ENCODE results near the gene TMTC3. TPM values are rescaled to one million over a fixed set of nuclear protein-coding genes. Genes with fewer than 3 reads are reported as not detected.

TMTC3 gene
- total and polyA plus RNA-seq, 3 experiments from 2014 or later: 1.8 to 10.1 (median 7.7) TPM

- Histone ChIP-seq H3K27me3 (ENCODE audit: insufficient read depth, low read length, poor library complexity, severe bottlenecking) (no peaks in the 10 kb centered on the region), H3K4me3 (ENCODE audit: low read length) (no peak overlapping the region), H3K27ac (ENCODE audit: low read depth, low read length) (no peak overlapping the region), H3K9me3 (ENCODE audit: low read length) (no peaks in the 10 kb centered on the region), H3K4me1 (ENCODE audit: insufficient read depth, low read length) (peaks cover 19% of the 10 kb centered on the region), H3K36me3 (ENCODE audit: insufficient read depth, low read length) (no peaks in the 10 kb centered on the region)
- Mint-ChIP-seq H3K27ac (peak overlapping the region in 1 of 8 donors; percentile 56), H3K27me3 (no peaks in the 10 kb centered on the region), H3K4me1 (peaks cover 44 to 79% (median 70%) of the 10 kb centered on the region in 3 donors), H3K9me3 (no peaks in the 10 kb centered on the region), H3K36me3 (peaks cover 0 to 32% (median 5%) of the 10 kb centered on the region in 3 donors), H3K4me3 (peak overlapping the region in 1 of 7 donors; percentile 70)
- ChIA-PET CTCF (no interaction called here), POLR2A (no interaction called here)
- no peak for DNase-seq
Measured at GRCh38 chr12:88145567-88146505, 3.7 kb downstream of the TMTC3 start.

- H3K36me3 Mint-ChIP-seq: peaks cover 0 to 35% (median 9%) of the 10 kb centered on the region in 3 donors
- no peak overlapping the region for H3K4me3 Mint-ChIP-seq
- no peak overlapping the region for H3K27ac ChIP-seq (ENCODE audit: low read depth, low read length)
- H3K9me3 Mint-ChIP-seq: no peaks in the 10 kb centered on the region
- no peaks in the 10 kb centered on the region for H3K36me3 ChIP-seq (ENCODE audit: insufficient read depth, low read length)
- peaks cover 26 to 56% (median 49%) of the 10 kb centered on the region in 3 donors for H3K4me1 Mint-ChIP-seq
- no peak overlapping the region for H3K4me3 ChIP-seq (ENCODE audit: low read length)
- DNase-seq: no peak
- no peaks in the 10 kb centered on the region for H3K9me3 ChIP-seq (ENCODE audit: low read length)
- no peaks in the 10 kb centered on the region for H3K27me3 Mint-ChIP-seq
- CTCF ChIA-PET: no interaction called here
- no peaks in the 10 kb centered on the region for H3K27me3 ChIP-seq (ENCODE audit: insufficient read depth, low read length, poor library complexity, severe bottlenecking)
- no peak overlapping the region for H3K27ac Mint-ChIP-seq
- POLR2A ChIA-PET: no interaction called here
- no peaks in the 10 kb centered on the region for H3K4me1 ChIP-seq (ENCODE audit: insufficient read depth, low read length)
Measured at GRCh38 chr12:88150063-88150462, 8.0 kb downstream of the TMTC3 start.

DNA sequence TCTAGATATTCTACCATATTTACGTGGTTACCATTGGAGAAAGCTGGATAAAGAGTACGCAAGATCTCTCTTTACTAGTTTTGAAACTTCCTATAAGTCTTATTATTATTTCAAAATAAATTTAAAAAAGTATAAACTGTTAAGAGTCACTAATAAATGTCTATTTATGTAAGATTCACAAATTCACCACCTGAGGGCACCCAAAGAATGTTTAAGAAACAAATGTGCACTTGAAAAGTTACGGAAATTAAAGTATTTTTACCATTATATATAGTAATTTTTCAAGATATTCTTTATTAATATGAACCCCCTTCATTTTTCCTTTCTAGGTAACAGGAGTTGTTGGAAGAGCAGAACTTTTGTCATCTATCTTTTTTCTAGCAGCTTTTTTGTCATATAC lies 11.9 kb downstream of the TMTC3 start:
- Histone ChIP-seq H3K36me3 (ENCODE audit: insufficient read depth, low read length) (no peaks in the 10 kb centered on the region), H3K4me1 (ENCODE audit: insufficient read depth, low read length) (no peaks in the 10 kb centered on the region), H3K27ac (ENCODE audit: low read depth, low read length) (no peak overlapping the region), H3K27me3 (ENCODE audit: insufficient read depth, low read length, poor library complexity, severe bottlenecking) (no peaks in the 10 kb centered on the region), H3K9me3 (ENCODE audit: low read length) (no peaks in the 10 kb centered on the region), H3K4me3 (ENCODE audit: low read length) (no peak overlapping the region)
- POLR2A ChIA-PET: no interaction called here
- Mint-ChIP-seq H3K27me3 (no peaks in the 10 kb centered on the region), H3K4me3 (no peak overlapping the region), H3K9me3 (no peaks in the 10 kb centered on the region), H3K36me3 (peaks cover 0 to 48% (median 9%) of the 10 kb centered on the region in 3 donors), H3K27ac (no peak overlapping the region), H3K4me1 (peaks cover 11 to 30% (median 28%) of the 10 kb centered on the region in 3 donors)
- DNase-seq: no peak
- CTCF ChIA-PET: no interaction called here

DNA sequence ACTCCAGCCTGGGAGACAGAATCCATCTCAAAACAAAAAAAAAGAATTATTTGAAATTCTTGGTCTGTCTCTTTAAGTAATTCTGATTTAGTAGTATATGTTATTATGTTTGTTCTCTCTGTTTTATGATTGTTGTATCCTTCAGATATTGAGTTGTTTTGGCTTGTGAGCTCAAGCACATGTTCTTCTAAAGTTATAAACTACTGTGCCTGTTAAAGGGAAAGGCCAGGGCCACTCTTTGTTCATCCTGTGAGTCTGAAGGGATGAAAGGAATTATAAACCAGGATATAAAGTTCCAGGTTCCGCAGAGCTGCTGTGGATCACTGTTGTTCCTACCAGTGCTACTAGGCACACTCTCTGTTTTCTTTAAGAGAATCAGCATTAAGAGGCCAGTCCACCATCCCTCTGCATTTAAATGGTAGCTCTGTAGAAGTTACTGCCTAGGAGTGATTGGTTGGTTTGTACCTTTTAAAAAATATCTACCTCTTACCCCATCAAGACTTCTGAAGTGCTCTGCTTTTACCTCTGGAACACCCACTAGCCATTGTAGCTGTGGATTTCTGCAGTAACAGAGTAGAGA lies 14.1 kb downstream of the TMTC3 start:
- Histone ChIP-seq H3K27me3 (ENCODE audit: insufficient read depth, low read length, poor library complexity, severe bottlenecking) (no peaks in the 10 kb centered on the region), H3K27ac (ENCODE audit: low read depth, low read length) (no peak overlapping the region), H3K9me3 (ENCODE audit: low read length) (no peaks in the 10 kb centered on the region), H3K4me1 (ENCODE audit: insufficient read depth, low read length) (no peaks in the 10 kb centered on the region), H3K36me3 (ENCODE audit: insufficient read depth, low read length) (no peaks in the 10 kb centered on the region), H3K4me3 (ENCODE audit: low read length) (no peak overlapping the region)
- no peak for DNase-seq
- Mint-ChIP-seq H3K27me3 (no peaks in the 10 kb centered on the region), H3K4me1 (peaks cover 7 to 18% (median 15%) of the 10 kb centered on the region in 3 donors), H3K9me3 (no peaks in the 10 kb centered on the region), H3K4me3 (no peak overlapping the region), H3K27ac (peak overlapping the region in 1 of 8 donors; percentile 16), H3K36me3 (peaks cover 0 to 44% (median 8%) of the 10 kb centered on the region in 3 donors)
- ChIA-PET CTCF (no interaction called here), POLR2A (no interaction called here)

GRCh38 chr12:88163371-88163770 lies 21.3 kb downstream of the TMTC3 start:
- H3K4me3 ChIP-seq (ENCODE audit: low read length): no peak overlapping the region
- no peak for DNase-seq
- no peaks in the 10 kb centered on the region for H3K4me1 ChIP-seq (ENCODE audit: insufficient read depth, low read length)
- no peaks in the 10 kb centered on the region for H3K27me3 ChIP-seq (ENCODE audit: insufficient read depth, low read length, poor library complexity, severe bottlenecking)
- Mint-ChIP-seq H3K9me3 (no peaks in the 10 kb centered on the region), H3K27me3 (no peaks in the 10 kb centered on the region), H3K27ac (peak overlapping the region in 2 of 8 donors; percentile 30 to 42), H3K36me3 (peaks cover 12 to 62% (median 32%) of the 10 kb centered on the region in 3 donors), H3K4me1 (no peaks in the 10 kb centered on the region), H3K4me3 (no peak overlapping the region)
- POLR2A ChIA-PET: no interaction called here
- no peak overlapping the region for H3K27ac ChIP-seq (ENCODE audit: low read depth, low read length)
- H3K36me3 ChIP-seq (ENCODE audit: insufficient read depth, low read length): peaks cover 9% of the 10 kb centered on the region
- CTCF ChIA-PET: interaction anchor here (1.0 kb wide), 1 partner anchor 14 kb away, joined by 3 read pairs; no protein-coding TSS in a partner anchor
- no peaks in the 10 kb centered on the region for H3K9me3 ChIP-seq (ENCODE audit: low read length)

DNA sequence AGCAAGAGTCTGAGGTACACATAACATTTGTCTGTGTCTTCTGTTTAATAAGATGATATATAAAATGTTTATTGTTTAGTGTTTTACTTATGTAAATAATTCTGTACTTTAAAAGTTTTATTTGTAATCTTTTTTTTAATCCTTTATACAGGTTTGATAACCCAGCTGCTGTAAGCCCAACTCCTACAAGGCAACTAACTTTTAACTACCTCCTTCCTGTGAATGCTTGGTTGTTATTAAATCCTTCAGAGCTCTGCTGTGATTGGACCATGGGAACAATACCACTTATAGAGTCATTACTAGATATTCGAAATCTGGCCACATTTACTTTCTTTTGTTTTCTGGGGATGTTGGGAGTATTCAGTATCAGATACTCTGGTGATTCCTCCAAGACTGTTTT lies 24.1 kb downstream of the TMTC3 start:
- Mint-ChIP-seq H3K36me3 (peaks cover 12 to 75% (median 44%) of the 10 kb centered on the region in 3 donors), H3K27ac (no peak overlapping the region), H3K4me1 (peaks cover 0 to under 1% (median 0%) of the 10 kb centered on the region in 3 donors), H3K9me3 (no peaks in the 10 kb centered on the region), H3K4me3 (no peak overlapping the region), H3K27me3 (no peaks in the 10 kb centered on the region)
- no peak for DNase-seq
- H3K4me1 ChIP-seq (ENCODE audit: insufficient read depth, low read length): no peaks in the 10 kb centered on the region
- ChIA-PET CTCF (no interaction called here), POLR2A (no interaction called here)
- H3K27ac ChIP-seq (ENCODE audit: low read depth, low read length): no peak overlapping the region
- no peaks in the 10 kb centered on the region for H3K9me3 ChIP-seq (ENCODE audit: low read length)
- H3K27me3 ChIP-seq (ENCODE audit: insufficient read depth, low read length, poor library complexity, severe bottlenecking): no peaks in the 10 kb centered on the region
- H3K4me3 ChIP-seq (ENCODE audit: low read length): no peak overlapping the region
- H3K36me3 ChIP-seq (ENCODE audit: insufficient read depth, low read length): peaks cover 9% of the 10 kb centered on the region

- no peak for DNase-seq
- no peak overlapping the region for H3K4me3 ChIP-seq (ENCODE audit: low read length)
- H3K27me3 ChIP-seq (ENCODE audit: insufficient read depth, low read length, poor library complexity, severe bottlenecking): no peaks in the 10 kb centered on the region
- Mint-ChIP-seq H3K27ac (no peak overlapping the region), H3K36me3 (peaks cover 12 to 73% (median 45%) of the 10 kb centered on the region in 3 donors), H3K4me3 (no peak overlapping the region), H3K9me3 (no peaks in the 10 kb centered on the region), H3K4me1 (peaks cover 0 to 6% (median 0%) of the 10 kb centered on the region in 3 donors), H3K27me3 (no peaks in the 10 kb centered on the region)
- no peak overlapping the region for H3K27ac ChIP-seq (ENCODE audit: low read depth, low read length)
- no peaks in the 10 kb centered on the region for H3K4me1 ChIP-seq (ENCODE audit: insufficient read depth, low read length)
- POLR2A ChIA-PET: no interaction called here
- H3K36me3 ChIP-seq (ENCODE audit: insufficient read depth, low read length): peaks cover 9% of the 10 kb centered on the region
- no peaks in the 10 kb centered on the region for H3K9me3 ChIP-seq (ENCODE audit: low read length)
- CTCF ChIA-PET: no interaction called here
Measured at GRCh38 chr12:88167384-88167783, 25.3 kb downstream of the TMTC3 start.

- Histone ChIP-seq H3K36me3 (ENCODE audit: insufficient read depth, low read length) (peaks cover 5% of the 10 kb centered on the region), H3K4me3 (ENCODE audit: low read length) (no peak overlapping the region), H3K4me1 (ENCODE audit: insufficient read depth, low read length) (no peaks in the 10 kb centered on the region), H3K27ac (ENCODE audit: low read depth, low read length) (no peak overlapping the region), H3K27me3 (ENCODE audit: insufficient read depth, low read length, poor library complexity, severe bottlenecking) (no peaks in the 10 kb centered on the region), H3K9me3 (ENCODE audit: low read length) (no peaks in the 10 kb centered on the region)
- H3K4me3 Mint-ChIP-seq: no peak overlapping the region
- ChIA-PET CTCF (no interaction called here), POLR2A (no interaction called here)
- no peaks in the 10 kb centered on the region for H3K9me3 Mint-ChIP-seq
- H3K4me1 Mint-ChIP-seq: peaks cover 0 to 6% (median 0%) of the 10 kb centered on the region in 3 donors
- no peaks in the 10 kb centered on the region for H3K27me3 Mint-ChIP-seq
- H3K36me3 Mint-ChIP-seq: peaks cover 27 to 75% (median 41%) of the 10 kb centered on the region in 3 donors
- H3K27ac Mint-ChIP-seq: no peak overlapping the region
- no peak for DNase-seq
Measured at GRCh38 chr12:88172844-88173407, 30.8 kb downstream of the TMTC3 start.
